Right kidney (tissue), 9 donors: Measurements from ENCODE around the gene INPP1.
"Not testable (repeated sequence)": the region's sequence is repeated elsewhere in the genome, so short reads cannot be mapped to it uniquely, and the experiment has no call there.

Experiments used
- DNase-seq: peaks from one replicate; pipeline ENCODE4 v3.0.0-alpha.2; 2016
- long read RNA-seq, 8 donors: transcript quantifications; one replicate each; lab custom pipeline, GENCODE V29; 2026

INPP1 gene, protein sequence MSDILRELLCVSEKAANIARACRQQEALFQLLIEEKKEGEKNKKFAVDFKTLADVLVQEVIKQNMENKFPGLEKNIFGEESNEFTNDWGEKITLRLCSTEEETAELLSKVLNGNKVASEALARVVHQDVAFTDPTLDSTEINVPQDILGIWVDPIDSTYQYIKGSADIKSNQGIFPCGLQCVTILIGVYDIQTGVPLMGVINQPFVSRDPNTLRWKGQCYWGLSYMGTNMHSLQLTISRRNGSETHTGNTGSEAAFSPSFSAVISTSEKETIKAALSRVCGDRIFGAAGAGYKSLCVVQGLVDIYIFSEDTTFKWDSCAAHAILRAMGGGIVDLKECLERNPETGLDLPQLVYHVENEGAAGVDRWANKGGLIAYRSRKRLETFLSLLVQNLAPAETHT
- long read RNA-seq, donor 1, transcript INPP1-201 (6 exons, 1,919 nt), result major isoform, 7 of 8 reads
- long read RNA-seq, donor 1, partial matches to known transcripts, result 0 of 8 reads
- long read RNA-seq, donor 1, other reads (novel, unspliced or antisense), result 0 of 8 reads
- long read RNA-seq, donor 2, partial matches to known transcripts, result 11 of 14 reads
- long read RNA-seq, donor 2, other reads (novel, unspliced or antisense), result 0 of 14 reads
- long read RNA-seq, donor 3, partial matches to known transcripts, result 8 of 9 reads
- long read RNA-seq, donor 3, other reads (novel, unspliced or antisense), result 0 of 9 reads
- long read RNA-seq, donor 4, partial matches to known transcripts, result 0 of 1 reads
- long read RNA-seq, donor 4, other reads (novel, unspliced or antisense), result 0 of 1 reads
- long read RNA-seq, donor 5, partial matches to known transcripts, result 0 of 3 reads
- long read RNA-seq, donor 5, other reads (novel, unspliced or antisense), result 0 of 3 reads
- long read RNA-seq, donor 6, partial matches to known transcripts, result 0 of 2 reads
- long read RNA-seq, donor 6, other reads (novel, unspliced or antisense), result 0 of 2 reads
- long read RNA-seq, donor 7, partial matches to known transcripts, result 6 of 8 reads
- long read RNA-seq, donor 7, other reads (novel, unspliced or antisense), result 0 of 8 reads
- long read RNA-seq, donor 8, partial matches to known transcripts, result 6 of 9 reads
- long read RNA-seq, donor 8, other reads (novel, unspliced or antisense), result 0 of 9 reads

DNA sequence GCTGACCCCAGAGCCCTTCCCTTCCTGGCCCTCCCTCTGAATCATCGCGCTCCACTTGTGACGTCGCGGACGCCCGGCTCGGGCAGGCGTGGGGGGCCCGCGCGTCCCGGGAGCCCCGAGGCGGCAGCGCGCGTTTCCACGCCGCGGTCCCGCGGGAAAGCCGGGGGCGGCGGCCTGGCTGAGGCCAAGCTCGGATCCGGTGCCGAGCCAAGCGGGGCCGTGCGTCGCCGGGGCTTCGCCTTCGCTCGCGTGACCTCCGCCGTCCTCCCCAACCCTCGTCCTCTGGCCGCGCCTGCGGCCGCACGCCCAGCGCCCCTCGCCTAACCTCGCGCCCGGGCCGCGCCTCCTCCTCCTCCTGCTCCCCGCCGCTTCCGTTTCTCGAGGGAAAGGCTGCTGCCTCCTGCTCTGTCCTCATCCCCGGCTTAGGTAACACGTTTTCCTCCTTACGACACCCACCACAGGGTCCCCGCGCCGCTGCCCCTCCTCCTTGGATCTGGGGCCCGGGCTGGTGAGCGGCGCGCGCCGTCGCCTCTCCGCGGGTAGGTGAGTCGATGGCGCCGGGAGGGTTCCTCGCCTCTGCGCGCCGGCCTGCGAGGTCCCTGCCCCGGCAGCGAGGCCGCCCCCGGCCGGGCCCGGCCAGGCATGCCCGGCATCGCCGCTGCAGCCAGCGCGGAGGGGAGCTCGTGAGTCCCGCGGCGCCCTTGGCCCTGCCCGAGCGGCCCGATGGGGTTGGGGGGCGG is at the start of gene INPP1:
Gene INPP1 (plus strand): TSS at position 54 of the 740 bp plus-strand sequence. CDS start 16,514 bp downstream, outside the sequence.
- DNase-seq, result peak; percentile 92

DNA sequence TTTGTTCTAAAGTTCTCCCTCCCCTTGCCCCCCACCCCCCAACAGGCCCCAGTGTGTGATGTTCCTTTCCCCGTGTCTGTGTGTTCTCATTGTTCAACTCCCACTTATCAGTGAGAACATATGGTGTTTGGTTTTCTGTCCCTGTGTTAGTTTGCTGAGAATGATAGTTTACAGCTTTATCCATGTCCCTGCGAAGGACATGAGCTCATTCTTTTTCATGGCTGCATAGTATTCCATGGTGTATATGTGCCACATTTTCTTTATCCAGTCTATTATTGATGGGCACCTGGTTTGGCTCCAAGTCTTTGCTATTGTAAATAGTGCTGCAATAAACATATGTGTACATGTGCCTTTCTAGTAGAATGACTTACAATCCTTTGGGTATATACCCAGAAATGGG is 45.5 kb upstream of the INPP1 start:
- DNase-seq, result not testable (repeated sequence)

DNA sequence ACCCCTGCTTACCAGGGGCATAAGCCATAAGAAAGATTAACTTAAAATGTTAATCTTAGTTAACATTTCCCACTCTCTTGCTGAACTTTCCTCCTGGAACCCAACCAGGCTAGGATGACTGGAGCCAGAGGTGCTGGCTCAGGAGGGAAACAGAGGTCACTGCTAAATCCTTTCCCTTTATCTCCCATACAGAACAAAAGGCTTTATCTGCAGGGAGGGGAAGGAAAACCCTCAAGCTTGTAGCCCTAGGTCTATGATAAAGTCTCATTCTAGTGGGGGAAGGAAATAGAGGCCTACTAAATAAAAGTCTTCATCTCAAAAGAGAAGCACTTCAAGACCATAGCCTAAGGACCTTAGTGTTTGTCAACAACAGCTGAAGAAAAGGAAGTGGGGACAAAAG is 42.4 kb upstream of the INPP1 start:
- DNase-seq, result no peak

DNA sequence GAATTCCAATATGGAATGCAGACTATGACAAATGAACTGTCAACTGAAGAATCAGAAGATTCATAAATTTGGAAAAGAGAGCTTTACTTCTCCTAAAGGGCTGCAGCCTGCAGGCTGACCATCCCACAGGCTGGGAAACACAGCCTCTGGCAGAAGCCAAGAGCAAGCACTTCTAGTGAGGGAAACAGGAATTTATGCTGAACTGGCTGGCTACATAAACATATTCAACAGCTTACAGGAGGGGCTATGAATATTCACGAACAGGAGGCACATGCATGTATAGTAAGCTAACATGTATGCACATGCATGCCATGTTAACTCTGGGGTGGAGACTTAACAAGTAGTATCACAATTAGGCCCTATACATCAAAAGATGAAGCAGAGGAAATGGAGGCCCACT is 41.3 kb upstream of the INPP1 start:
- DNase-seq, result no peak

DNA sequence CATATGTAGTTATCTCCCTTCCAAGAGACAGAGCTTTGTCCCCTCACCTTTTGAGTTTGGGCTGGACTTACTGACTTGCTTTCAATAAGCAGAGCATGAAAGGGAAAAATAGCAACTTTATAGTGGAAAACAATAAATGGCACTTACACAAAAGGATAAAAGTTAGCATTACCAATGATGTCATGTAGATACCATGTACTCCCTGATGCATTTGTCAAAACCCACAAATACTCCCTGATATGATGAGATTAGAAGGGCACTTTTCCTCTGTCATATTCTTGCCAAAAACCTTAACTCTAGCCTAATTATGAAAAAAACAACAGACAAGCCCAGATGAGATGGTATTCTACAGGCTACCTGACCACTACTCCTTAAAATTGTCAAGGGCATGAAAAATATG is 39.7 kb upstream of the INPP1 start:
- no peak for DNase-seq

DNA sequence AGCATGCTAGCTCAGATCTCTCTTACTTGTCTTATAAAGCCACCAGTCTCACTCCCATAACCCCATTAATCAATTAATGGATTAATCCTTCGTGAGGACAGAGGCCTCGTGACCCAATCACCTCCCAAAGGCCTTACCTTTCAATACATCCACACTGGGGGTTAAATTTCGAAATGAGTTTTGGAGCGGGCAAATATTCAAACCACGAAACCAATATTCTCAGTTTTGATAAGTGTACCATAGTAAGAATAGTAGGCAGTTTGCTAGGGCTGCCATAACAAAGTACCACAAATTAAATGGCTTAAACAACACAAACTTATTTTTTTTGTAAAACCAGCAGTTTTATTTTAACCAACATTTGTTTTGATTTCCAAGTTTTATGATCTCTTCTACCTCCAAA is 39.0 kb upstream of the INPP1 start:
- DNase-seq, result no peak

DNA sequence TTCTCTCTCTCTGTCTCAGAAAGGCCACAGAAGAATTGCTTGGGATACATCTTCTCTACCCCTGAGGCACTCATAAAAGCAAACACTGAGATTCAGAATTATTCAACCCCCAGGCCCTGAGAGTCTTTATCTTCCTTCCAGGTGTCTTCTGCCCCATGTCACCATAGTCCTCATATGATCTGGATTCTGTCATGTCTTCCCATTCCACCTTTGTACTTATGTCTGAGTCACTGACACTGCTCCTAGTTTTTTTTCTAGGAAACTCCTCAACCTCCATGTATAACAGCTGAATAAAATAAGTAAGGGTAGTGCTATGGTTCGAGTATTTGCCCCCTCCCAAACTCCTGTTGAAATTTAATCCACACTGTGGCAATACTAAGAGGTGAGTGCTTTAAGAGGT is 35.4 kb upstream of the INPP1 start:
- DNase-seq, result no peak

DNA sequence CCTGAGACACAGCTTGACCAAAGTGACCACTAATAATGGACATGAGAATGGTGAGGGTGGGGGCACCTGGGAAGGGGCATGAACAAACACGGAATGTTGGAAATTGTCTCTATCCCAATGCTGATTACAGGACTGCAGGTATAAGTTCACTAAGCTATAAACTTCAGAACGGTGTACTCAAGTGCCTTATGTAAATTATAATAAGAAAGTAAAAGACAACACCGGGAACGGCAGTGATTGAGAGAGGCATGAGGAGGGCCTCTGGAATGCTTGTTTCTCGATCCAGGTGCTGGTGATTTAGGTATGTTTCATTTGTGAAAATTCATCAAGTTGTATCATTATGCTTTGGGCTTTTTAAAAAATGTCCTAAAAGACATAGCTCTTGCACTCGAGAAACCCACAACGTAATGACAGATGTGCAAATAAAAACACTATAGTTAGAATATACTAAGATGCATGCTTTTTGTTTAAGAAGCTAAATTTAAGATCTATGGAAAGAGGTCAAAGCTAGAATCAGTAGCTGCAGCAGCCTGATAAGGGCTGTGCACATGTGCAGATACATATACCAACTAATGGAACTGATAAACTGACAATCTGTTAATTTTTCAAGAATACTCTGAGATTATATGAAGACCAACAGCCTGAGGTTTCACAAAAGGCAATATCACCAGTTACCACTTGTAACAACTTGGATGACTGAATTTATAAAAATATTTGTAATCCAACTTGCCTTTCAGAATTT is 31.3 kb upstream of the INPP1 start:
- DNase-seq, result no peak

DNA sequence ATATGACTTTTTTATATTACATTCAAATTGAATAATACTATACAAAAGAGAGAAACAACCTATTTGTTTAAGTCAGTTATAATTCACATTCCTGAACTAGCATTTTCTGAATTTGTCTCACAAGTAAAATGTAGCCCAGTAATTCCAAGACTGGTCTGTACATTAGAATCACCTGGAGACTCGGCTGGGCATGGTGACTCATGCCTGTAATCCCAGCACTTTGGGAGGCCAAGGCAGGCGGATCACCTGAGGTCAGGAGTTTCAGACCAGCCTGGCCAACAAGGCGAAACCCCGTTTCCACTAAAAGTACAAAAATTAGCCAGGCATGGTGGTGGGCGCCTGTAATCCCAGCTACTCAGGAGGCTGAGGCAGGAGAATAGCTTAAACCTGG is 30.8 kb upstream of the INPP1 start:
- DNase-seq, result not testable (repeated sequence)

DNA sequence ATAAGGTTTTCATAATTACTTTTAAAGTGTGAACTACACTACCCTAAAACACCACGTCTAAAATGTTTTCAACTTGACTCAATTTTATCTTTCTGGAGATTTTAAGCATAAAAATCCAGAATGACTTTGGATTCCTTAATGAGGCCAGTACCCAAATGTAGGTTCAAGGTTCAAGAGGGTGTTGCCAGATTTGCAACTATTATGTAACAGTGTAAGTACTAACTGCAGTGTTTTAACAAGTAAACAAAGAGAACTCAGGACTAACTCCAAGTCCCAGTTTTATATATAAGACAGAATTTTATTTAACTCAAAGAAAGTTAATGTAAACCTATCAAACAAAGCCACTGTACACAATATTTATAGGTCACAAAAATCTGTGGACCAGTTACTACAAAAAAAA is 29.5 kb upstream of the INPP1 start:
- no peak for DNase-seq

DNA sequence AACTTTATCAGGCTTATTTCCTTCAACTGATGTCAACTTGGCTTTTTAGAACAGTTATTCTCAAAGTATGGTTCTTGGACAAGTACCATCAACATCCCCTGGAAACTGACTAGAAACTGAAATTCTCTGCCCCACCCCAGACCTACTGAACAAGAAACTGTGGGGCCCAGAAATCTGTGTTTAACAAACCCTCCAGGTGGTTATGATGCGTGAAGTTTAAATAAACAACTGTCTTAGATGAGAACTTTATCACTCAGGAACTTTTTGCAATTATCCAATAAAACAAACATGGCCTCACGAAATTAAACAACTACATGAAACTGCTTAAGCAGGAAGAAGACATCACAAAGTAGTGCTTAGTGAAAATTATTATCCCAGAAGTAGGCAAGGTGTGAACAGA is 28.1 kb upstream of the INPP1 start:
- DNase-seq, result no peak

DNA sequence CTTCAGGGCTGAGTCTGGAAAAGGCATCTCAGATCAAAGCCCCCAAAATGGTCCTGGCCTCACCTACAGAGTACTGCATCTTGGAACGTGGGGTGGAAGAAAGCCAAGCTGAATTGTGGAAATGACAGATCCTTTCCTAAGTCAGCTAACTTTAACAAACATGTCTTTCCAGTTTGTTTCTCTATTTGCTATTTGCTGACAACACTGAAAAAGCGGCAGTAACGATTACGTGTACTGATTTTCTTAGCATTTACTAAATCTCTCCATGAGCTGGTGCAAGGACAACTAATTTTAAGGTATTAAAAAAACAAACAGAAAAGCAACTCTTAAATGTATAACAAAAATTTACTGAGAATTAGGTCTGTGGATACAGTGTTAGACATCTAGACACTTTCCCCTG is 24.9 kb upstream of the INPP1 start:
- DNase-seq, result no peak

DNA sequence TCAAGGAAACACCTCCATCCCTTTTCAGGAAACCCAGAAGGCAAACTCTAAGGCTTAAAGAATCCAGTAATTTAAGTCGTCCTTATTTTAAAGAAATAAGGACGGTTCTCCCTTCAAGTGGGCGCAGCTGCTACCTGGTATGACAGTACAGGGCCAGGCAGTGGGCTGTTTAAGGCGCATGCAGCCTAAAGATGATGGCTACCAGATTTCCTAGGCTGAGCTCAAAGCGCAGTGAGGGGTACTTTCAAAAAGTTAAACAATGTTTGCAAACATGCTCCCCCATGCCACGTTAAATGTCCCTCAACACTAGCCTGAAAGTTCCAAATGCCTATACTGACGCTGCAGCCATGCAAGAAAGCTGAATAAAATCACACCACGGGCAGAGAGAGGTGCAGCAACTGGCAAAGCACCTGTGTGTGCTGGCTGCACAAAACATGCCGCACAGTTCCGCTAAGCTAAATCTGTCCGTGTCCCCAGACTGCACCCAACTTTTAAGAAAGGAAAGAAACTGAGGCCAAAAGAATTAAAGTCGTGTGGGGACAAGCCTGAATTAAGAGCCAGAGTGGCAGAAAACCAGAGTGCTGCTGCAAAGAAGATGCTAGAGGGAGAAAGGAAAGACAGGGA is 24.3 kb upstream of the INPP1 start:
- DNase-seq, result no peak

DNA sequence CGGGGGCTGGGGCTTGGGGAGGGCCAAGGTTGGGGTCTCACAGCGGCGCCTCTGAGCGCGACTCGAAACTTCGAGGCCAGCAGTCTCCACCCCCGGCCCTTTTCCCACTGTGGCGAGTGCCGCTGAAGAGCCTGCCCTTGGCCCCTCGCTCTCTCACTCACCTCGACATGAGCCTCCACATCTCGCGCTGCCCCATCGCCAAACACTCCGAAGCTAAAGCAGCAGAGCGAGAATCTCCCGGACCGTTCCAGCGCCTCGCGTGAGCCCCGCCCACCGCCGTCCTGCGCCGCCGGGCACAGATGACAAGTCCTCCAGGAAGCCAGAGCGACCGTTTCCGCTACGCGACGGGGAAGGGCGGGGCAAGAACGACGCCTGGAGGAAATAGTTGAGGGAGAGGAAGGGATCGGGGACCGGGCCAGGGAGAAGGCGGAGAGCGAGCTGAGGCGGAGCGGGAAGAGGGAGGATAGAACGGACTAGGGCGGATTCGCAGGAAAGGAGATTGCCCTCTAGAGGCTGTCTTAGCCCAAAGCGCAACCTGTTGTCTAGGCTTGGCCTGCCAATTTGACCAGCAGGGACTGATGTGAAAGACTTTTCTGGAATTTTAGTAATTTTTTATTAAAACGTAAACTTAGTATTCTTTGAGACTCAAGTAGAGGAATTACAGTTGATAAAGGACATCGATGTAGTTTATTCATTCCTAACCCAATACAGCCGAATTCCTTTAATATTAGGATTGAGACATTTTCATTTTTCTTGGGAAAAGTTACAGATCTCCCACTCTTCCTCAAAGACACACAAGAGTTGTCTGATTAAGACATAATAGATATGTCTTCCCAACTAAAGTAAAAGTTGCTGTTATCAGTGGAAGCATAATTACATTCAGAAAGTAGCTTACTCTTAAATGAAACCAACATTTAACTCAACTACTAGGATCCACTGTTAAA is 23.6 kb upstream of the INPP1 start, which contains the start of gene HIBCH:
Gene HIBCH (minus strand): TSS at position 272 of the 944 bp plus-strand sequence. CDS start 76 bp downstream, at position 196.
- peak; percentile 92 for DNase-seq

DNA sequence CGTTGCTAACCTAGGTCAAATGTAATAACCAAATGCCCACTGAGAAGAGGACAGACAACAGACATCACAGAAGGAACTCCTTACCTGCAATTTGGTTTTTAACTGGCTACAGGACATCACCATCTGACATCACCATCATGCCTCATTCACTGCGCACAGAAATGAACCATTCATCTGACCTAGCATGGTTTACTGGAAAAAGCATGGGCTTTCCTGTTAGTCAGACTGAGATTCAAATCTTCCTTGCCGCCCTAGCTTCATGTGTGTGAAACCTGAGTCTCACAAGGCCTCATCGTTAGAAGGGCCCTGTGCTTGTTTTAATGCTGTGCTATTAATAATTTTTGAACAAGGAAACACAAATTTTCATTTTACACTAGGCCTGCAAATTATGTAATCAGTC is 22.7 kb upstream of the INPP1 start:
- DNase-seq, result no peak

DNA sequence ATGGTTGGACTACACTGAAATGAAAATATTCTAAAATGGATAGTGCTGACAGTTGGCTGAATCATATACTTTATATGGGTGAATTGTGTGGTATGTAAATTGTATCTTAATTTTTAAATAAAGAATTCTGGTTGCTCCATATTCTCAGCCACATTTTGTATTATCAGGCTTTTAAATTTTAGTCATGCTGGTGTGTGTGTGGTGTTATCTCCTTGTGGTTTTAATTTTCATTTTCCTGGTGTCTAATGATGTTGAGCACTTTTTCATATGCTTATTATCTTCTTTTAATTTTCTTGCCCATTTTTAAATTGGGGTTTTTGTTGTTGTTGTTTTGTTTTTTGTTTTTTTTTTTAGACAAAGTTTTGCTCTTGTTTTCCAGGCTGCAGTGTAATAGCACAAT is 20.0 kb upstream of the INPP1 start:
- DNase-seq, result no peak

DNA sequence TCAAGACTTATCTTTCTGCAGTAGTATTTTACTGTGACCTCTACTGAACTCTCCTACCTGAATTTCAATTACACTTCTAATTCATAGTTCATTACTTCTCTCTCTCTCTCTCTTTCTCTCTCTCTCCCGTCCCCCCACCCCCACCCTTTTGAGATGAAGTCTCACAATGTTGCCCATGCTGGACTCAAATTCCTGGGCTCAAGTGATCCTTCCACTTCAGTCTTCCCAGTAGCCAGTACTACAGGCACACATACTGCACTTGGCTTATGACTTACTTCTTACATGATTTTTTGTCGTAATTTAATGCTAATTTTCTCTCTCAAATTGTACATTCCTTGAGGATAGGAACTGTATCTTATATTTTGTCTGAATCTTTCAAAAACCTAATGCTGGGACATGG is 17.8 kb upstream of the INPP1 start:
- no peak for DNase-seq

DNA sequence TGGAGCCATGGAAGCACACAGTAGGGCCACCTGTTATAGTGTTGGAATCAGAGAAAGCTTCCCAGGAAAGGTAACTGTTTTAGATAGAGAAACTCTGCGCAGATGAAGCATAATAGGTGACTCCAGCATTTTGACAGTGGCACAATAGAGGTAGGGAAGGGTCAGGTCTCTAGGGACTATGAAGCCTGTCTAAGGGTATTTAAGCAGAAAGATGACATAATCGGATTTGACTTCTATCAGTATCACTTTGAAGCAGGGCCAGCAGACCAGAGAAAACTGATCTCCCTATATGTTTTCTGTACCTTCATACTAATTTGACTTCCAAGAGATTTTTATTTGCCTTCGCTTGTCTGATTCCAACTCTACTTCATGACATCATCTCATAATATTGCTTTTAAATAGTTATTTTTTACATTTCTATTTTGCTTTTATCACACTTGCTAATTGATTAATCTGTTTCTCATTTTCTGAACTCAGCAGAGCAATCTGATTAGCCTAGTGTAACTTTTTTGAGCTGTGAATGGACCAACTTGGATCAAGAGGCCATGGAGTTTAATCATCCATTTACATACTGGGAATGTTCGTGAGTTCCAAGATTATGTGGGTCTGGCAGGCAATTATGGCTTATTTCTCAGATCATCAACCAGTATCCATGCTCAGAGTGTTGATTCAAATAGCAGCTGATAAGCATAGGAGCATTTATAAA is 15.4 kb upstream of the INPP1 start:
- DNase-seq, result no peak

DNA sequence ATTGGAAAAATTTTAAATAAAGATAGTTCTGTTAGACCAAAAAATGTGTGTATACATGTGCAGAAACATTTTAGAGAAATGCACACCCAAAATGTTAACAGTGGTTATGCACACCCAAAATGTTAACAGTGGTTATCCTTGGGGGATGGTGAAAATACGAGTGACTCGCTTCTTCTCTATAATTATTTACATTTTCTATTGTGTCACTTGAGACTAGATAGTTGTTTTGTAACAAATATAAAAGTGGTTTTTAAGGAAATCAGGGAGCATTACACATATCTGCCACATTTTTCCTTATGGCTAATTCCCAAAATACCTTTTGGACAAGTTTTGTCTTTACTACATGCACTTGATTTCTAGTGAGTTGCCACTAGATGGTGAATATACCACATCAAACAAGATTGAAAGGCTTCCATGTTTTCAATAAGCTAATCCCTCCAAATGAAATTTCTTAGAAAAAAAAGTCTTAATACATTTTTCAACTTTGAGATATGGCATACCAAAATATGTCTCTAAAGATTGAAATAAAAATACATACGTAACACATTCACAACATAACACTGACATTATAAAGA is 14.7 kb upstream of the INPP1 start:
- no peak for DNase-seq
